ENCODE data around the gene OMA1.
"Not testable (repeated sequence)": the region's sequence is repeated elsewhere in the genome, so short reads cannot be mapped to it uniquely, and the experiment has no call there.

DNA sequence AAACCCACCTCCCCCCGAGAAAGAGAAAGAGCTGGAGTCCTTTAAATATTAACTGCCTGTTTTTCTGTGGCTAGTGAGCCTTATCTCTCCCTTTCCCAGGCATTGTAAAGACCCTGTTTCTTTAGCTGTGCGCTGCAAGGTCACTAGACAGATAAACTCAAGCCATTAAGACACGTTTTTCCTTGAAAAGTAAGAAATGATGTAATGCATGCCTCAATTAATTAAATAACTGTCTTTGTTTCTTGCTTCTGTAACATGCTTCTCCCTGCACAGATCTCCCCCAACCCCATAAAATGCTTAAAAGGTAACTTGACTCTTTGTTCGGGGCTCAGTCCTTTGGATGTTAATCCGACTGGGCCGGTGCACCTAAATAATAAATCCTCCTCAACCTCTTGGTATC lies 2.8 kb upstream of the OMA1 start:
- TF ChIP-seq, protein P1, sequence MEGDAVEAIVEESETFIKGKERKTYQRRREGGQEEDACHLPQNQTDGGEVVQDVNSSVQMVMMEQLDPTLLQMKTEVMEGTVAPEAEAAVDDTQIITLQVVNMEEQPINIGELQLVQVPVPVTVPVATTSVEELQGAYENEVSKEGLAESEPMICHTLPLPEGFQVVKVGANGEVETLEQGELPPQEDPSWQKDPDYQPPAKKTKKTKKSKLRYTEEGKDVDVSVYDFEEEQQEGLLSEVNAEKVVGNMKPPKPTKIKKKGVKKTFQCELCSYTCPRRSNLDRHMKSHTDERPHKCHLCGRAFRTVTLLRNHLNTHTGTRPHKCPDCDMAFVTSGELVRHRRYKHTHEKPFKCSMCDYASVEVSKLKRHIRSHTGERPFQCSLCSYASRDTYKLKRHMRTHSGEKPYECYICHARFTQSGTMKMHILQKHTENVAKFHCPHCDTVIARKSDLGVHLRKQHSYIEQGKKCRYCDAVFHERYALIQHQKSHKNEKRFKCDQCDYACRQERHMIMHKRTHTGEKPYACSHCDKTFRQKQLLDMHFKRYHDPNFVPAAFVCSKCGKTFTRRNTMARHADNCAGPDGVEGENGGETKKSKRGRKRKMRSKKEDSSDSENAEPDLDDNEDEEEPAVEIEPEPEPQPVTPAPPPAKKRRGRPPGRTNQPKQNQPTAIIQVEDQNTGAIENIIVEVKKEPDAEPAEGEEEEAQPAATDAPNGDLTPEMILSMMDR (IDR thresholded peaks at IDR 0.05; ENCODE audit: low read length) = not testable (repeated sequence)
- TF ChIP-seq EZH2 (optimal IDR thresholded peaks at IDR 0.05; ENCODE audit: low read depth, low read length) = not testable (repeated sequence)
